Spleen (tissue), 11 donors: ENCODE measurements around the gene FRAS1. TPM values are rescaled to one million over a fixed set of nuclear protein-coding genes. Genes with fewer than 3 reads are reported as not detected.

ENCODE experiments used
- DNase-seq: peaks from one replicate; pipeline ENCODE4 v3.0.0-alpha.2; 2020
- H3K27ac ChIP-seq, 8 donors: fragments of 200-600 bp; sonication (generic) in 7 of 8; 1 replicate in 4 of 8; 2 replicates in 4 of 8; pipeline versions ENCODE4 v1.5.0 to v1.8.0; 2016 to 2021; ENCODE audit warnings: inconsistent platforms in 4 of 8, mild to moderate bottlenecking in 4 of 8, moderate library complexity in 1 of 8
- H3K27me3 ChIP-seq, 7 donors: fragments of 200-600 bp; sonication (generic) in 6 of 7; replicated peaks in 1 of 7; 1 replicate in 4 of 7; 2 replicates in 3 of 7; pipeline versions ENCODE4 v1.5.0 to v1.8.0; 2016 to 2021; ENCODE audit warnings: inconsistent platforms in 3 of 7, mild to moderate bottlenecking in 1 of 7
- H3K36me3 ChIP-seq, 6 donors: fragments of 200-600 bp; sonication (generic) in 5 of 6; 1 replicate in 4 of 6; 2 replicates in 2 of 6; pipeline versions ENCODE4 v1.5.0 to v1.8.0; 2016 to 2021; ENCODE audit warnings: inconsistent platforms in 2 of 6
- H3K4me1 ChIP-seq, 6 donors: fragments of 200-600 bp; sonication (generic) in 5 of 6; 1 replicate in 3 of 6; 2 replicates in 3 of 6; pipeline versions ENCODE4 v1.5.0 to v1.8.0; 2016 to 2021; ENCODE audit warnings: inconsistent platforms in 3 of 6
- H3K4me3 ChIP-seq, 8 donors: fragments of 200-600 bp; sonication (generic) in 7 of 8; 1 replicate in 4 of 8; 2 replicates in 4 of 8; pipeline versions ENCODE4 v1.5.0 to v1.8.0; 2016 to 2021; ENCODE audit warnings: inconsistent platforms in 4 of 8, mild to moderate bottlenecking in 4 of 8, moderate library complexity in 2 of 8
- H3K9me3 ChIP-seq, 8 donors: fragments of 200-600 bp; sonication (generic) in 7 of 8; 1 replicate in 4 of 8; 2 replicates in 4 of 8; pipeline versions ENCODE4 v1.5.0 to v1.8.0; 2016 to 2021; ENCODE audit warnings: inconsistent platforms in 4 of 8
- CTCF ChIP-seq, 11 experiments: fragments of 200-600 bp in 7 of 11; fragments of 450-650 bp in 4 of 11; sonication (generic) in 4 of 11; IDR thresholded peaks in 8 of 11; conservative IDR thresholded peaks in 3 of 11; 1 replicate in 7 of 11; 2 replicates in 4 of 11; pipeline versions ENCODE4 v1.4.0 to v1.8.0; 2016 to 2021; ENCODE audit warnings: antibody characterized with exemption in 11 of 11, inconsistent platforms in 4 of 11, mild to moderate bottlenecking in 1 of 11
- POLR2A ChIP-seq, 3 donors: fragments of 450-650 bp; IDR thresholded peaks; one replicate each; pipeline ENCODE4 v1.5.1; 2017; ENCODE audit warnings: antibody characterized with exemption in 3 of 3, mild to moderate bottlenecking in 1 of 3
- POLR2AphosphoS5 ChIP-seq, 3 donors: sonication (generic); formaldehyde crosslinking; IDR thresholded peaks; one replicate each; pipeline ENCODE4 v1.5.1; 2017; ENCODE audit warnings: antibody characterized with exemption in 3 of 3
- WGBS, 5 donors: extraction: QIAGEN DNeasy Blood & Tissue Kit in 3 of 5; methylation state at CpG; one replicate each; pipeline versions ENCODE4 v1.1.5 to v1.1.7; 2013 to 2018; 5-methylcytosine and 5-hydroxymethylcytosine counted together
- intact Hi-C: fragments of 100-400 bp; cut with DNase I; formaldehyde crosslinking; loops from one replicate; pipeline ENCODE4 v1.15.0; 2023; ENCODE audit warnings: low total_unique reads
- polyA plus RNA-seq, 3 donors: library from polyadenylated mRNA; stranded (reverse); fragments of 200-250 nt; gene quantifications; one replicate each; pipeline ENCODE4 v1.2.1, GENCODE V29; 2013
- total RNA-seq, 7 donors: library from RNA; depleted of rRNA in 3 of 7; stranded (reverse); fragments of >200 nt in 3 of 7; fragmentation: NEBNext Ultra II Directional in 4 of 7; extraction: Animal tissue kit (Norgen Biotek cat#: 25700) in 4 of 7; gene quantifications; one replicate each; pipeline versions ENCODE4 v1.1.0 to v1.2.1, GENCODE V29; 2016 to 2021
- donor health status: healthy with polysubstance abuse.
- donor health status: DM: no; HTN: no; CAD: no; lungs with moderate emphysema.
- donor health status: DM: no; HTN: no; CAD: no.
- donor health status: Bipolar disorder and iron deficiency.
- donor health status: healthy.
- donor health status: DM: no; HTN: no; CAD: no.
- donor health status: DM: yes; HTN: yes; CAD: no.

The FRAS1 gene
- total and polyA plus RNA-seq, 10 donors = 0.10 to 3.0 (median 1.3) TPM

- Histone ChIP-seq H3K9me3 (peaks cover 0 to 1% (median 0%) of the 10 kb centered on the region in 8 donors), H3K27ac (no peak overlapping the region), H3K27me3 (no peaks in the 10 kb centered on the region), H3K4me1 (no peaks in the 10 kb centered on the region), H3K36me3 (no peaks in the 10 kb centered on the region), H3K4me3 (no peak overlapping the region)
- no peak for TF ChIP-seq POLR2AphosphoS5 (IDR thresholded peaks at IDR 0.05)
- 0 to 64% (median 29%) methylated on average over 1 of the region's 1 CpG for WGBS, 5 donors
- no peak for DNase-seq
- intact Hi-C loops = loop anchor here (10.0 kb wide), 1 partner anchor 546 kb away; no protein-coding TSS in a partner anchor
Measured at GRCh38 chr4:78510681-78511080, 453.6 kb downstream of the FRAS1 start.

- H3K9me3 ChIP-seq = peaks cover 0 to 10% (median 0%) of the 10 kb centered on the region in 8 donors
- no peak overlapping the region for H3K27ac ChIP-seq
- no peaks in the 10 kb centered on the region for H3K36me3 ChIP-seq
- no peaks in the 10 kb centered on the region for H3K4me1 ChIP-seq
- DNase-seq = no peak
- intact Hi-C loops = loop anchor here (10.0 kb wide), 1 partner anchor 548 kb away; no protein-coding TSS in a partner anchor
- WGBS, 5 donors = 84 to 90% (median 88%) methylated on average over 3 of the region's 3 CpGs
- TF ChIP-seq CTCF (IDR thresholded peaks at IDR 0.05 in 8 of 11, conservative IDR thresholded peaks at IDR 0.05 in 3 of 11) (no peak), POLR2AphosphoS5 (IDR thresholded peaks at IDR 0.05) (no peak), POLR2A (IDR thresholded peaks at IDR 0.05) (no peak)
- no peak overlapping the region for H3K4me3 ChIP-seq
- H3K27me3 ChIP-seq = no peaks in the 10 kb centered on the region
Measured at GRCh38 chr4:78512357-78512920, 455.3 kb downstream of the FRAS1 start.

GRCh38 chr4:78513411-78513975, 456.4 kb downstream of the FRAS1 start:
- Histone ChIP-seq H3K27me3 (no peaks in the 10 kb centered on the region), H3K4me1 (peaks cover 0 to 2% (median 0%) of the 10 kb centered on the region in 6 donors), H3K36me3 (no peaks in the 10 kb centered on the region), H3K27ac (no peak overlapping the region), H3K9me3 (peaks cover 0 to 10% (median 0%) of the 10 kb centered on the region in 8 donors), H3K4me3 (no peak overlapping the region)
- intact Hi-C loops = loop anchor here (10.0 kb wide), 1 partner anchor 549 kb away; no protein-coding TSS in a partner anchor
- WGBS, 5 donors = 81 to 93% (median 85%) methylated on average over 3 of the region's 3 CpGs
- no peak for DNase-seq
- no peak for TF ChIP-seq POLR2AphosphoS5 (IDR thresholded peaks at IDR 0.05)
- no peak for TF ChIP-seq POLR2A (IDR thresholded peaks at IDR 0.05)
- TF ChIP-seq CTCF (IDR thresholded peaks at IDR 0.05 in 8 of 11, conservative IDR thresholded peaks at IDR 0.05 in 3 of 11) = no peak

GRCh38 chr4:78517050-78517652, 460.0 kb downstream of the FRAS1 start:
- Histone ChIP-seq H3K4me3 (no peak overlapping the region), H3K27me3 (no peaks in the 10 kb centered on the region), H3K27ac (no peak overlapping the region), H3K4me1 (peaks cover 0 to 9% (median 4%) of the 10 kb centered on the region in 6 donors), H3K36me3 (no peaks in the 10 kb centered on the region), H3K9me3 (peaks cover 0 to 10% (median 0%) of the 10 kb centered on the region in 8 donors)
- intact Hi-C loops = loop anchor here (10.0 kb wide), 1 partner anchor 552 kb away; no protein-coding TSS in a partner anchor
- DNase-seq = no peak
- 20 to 34% (median 31%) methylated on average over 3 of the region's 3 CpGs for WGBS, 5 donors
- TF ChIP-seq CTCF (IDR thresholded peaks at IDR 0.05 in 8 of 11, conservative IDR thresholded peaks at IDR 0.05 in 3 of 11) (peak in 7 of 11 experiments; percentile 19 to 41 (median 28)), POLR2A (IDR thresholded peaks at IDR 0.05) (no peak), POLR2AphosphoS5 (IDR thresholded peaks at IDR 0.05) (no peak)
